GM12878 (cell line): Measurements from ENCODE around the gene TOMM40.
"Not testable (repeated sequence)": the region's sequence is repeated elsewhere in the genome, so short reads cannot be mapped to it uniquely, and the experiment has no call there.

Experiments
- CBFB ChIP-seq: IDR thresholded peaks from 2 replicates; pipeline ENCODE4 v1.6.1; 2016; ENCODE audit warnings: antibody characterized with exemption, low read depth
- CHD2 ChIP-seq: IDR thresholded peaks from 2 replicates; pipeline ENCODE4 v1.6.1; 2011; ENCODE audit warnings: low read depth, low read length, improper control_type of control experiment, borderline replicate concordance
- FOS ChIP-seq: IDR thresholded peaks from 3 replicates; pipeline ENCODE4 v1.6.1; 2011; ENCODE audit warnings: borderline replicate concordance; ENCODE audit not compliant: insufficient read length; ENCODE audit errors: extremely low read depth
- HDAC6 ChIP-seq: fragments of 200-600 bp; sonication (generic); IDR thresholded peaks from one replicate; pipeline ENCODE4 v1.8.0; 2017; ENCODE audit warnings: antibody characterized with exemption; ENCODE audit not compliant: unreplicated experiment
- PKNOX1 ChIP-seq: fragments of 450-650 bp; IDR thresholded peaks from 2 replicates; pipeline ENCODE4 v1.6.1; 2016; ENCODE audit warnings: mild to moderate bottlenecking
- POLR2A ChIP-seq: IDR thresholded peaks from 2 replicates; pipeline ENCODE4 v1.6.1; 2011; ENCODE audit warnings: low read depth, mild to moderate bottlenecking, low read length
- TF ChIP-seq, protein P1 (sequence below), 3 experiments: IDR thresholded peaks in 2 of 3; conservative IDR thresholded peaks in 1 of 3; 2 replicates each; pipeline ENCODE4 v1.5.1; 2011; ENCODE audit warnings: low read depth in 3 of 3, low read length in 3 of 3, mild to moderate bottlenecking in 3 of 3, control low read depth in 2 of 3, moderate library complexity in 2 of 3, inconsistent platforms in 1 of 3, mixed read lengths in 1 of 3; ENCODE audit not compliant: control insufficient read depth in 2 of 3, insufficient read depth in 1 of 3; ENCODE audit errors: extremely low read depth in 1 of 3
- TF ChIP-seq, protein P2 (sequence below): IDR thresholded peaks from 2 replicates; pipeline ENCODE4 v1.6.1; 2012; ENCODE audit warnings: mild to moderate bottlenecking, low read depth, low read length

- TF ChIP-seq CHD2, PKNOX1, POLR2A, FOS, HDAC6, CBFB: not testable (repeated sequence)
- TF ChIP-seq, protein P1, sequence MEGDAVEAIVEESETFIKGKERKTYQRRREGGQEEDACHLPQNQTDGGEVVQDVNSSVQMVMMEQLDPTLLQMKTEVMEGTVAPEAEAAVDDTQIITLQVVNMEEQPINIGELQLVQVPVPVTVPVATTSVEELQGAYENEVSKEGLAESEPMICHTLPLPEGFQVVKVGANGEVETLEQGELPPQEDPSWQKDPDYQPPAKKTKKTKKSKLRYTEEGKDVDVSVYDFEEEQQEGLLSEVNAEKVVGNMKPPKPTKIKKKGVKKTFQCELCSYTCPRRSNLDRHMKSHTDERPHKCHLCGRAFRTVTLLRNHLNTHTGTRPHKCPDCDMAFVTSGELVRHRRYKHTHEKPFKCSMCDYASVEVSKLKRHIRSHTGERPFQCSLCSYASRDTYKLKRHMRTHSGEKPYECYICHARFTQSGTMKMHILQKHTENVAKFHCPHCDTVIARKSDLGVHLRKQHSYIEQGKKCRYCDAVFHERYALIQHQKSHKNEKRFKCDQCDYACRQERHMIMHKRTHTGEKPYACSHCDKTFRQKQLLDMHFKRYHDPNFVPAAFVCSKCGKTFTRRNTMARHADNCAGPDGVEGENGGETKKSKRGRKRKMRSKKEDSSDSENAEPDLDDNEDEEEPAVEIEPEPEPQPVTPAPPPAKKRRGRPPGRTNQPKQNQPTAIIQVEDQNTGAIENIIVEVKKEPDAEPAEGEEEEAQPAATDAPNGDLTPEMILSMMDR (IDR thresholded peaks at IDR 0.05 in 2 of 3, conservative IDR thresholded peaks at IDR 0.05 in 1 of 3; ENCODE audit: control insufficient read depth in 2 of 3, extremely low read depth in 1 of 3, insufficient read depth in 1 of 3, low read depth in 3 of 3, low read length in 3 of 3), result not testable (repeated sequence)
- TF ChIP-seq, protein P2, sequence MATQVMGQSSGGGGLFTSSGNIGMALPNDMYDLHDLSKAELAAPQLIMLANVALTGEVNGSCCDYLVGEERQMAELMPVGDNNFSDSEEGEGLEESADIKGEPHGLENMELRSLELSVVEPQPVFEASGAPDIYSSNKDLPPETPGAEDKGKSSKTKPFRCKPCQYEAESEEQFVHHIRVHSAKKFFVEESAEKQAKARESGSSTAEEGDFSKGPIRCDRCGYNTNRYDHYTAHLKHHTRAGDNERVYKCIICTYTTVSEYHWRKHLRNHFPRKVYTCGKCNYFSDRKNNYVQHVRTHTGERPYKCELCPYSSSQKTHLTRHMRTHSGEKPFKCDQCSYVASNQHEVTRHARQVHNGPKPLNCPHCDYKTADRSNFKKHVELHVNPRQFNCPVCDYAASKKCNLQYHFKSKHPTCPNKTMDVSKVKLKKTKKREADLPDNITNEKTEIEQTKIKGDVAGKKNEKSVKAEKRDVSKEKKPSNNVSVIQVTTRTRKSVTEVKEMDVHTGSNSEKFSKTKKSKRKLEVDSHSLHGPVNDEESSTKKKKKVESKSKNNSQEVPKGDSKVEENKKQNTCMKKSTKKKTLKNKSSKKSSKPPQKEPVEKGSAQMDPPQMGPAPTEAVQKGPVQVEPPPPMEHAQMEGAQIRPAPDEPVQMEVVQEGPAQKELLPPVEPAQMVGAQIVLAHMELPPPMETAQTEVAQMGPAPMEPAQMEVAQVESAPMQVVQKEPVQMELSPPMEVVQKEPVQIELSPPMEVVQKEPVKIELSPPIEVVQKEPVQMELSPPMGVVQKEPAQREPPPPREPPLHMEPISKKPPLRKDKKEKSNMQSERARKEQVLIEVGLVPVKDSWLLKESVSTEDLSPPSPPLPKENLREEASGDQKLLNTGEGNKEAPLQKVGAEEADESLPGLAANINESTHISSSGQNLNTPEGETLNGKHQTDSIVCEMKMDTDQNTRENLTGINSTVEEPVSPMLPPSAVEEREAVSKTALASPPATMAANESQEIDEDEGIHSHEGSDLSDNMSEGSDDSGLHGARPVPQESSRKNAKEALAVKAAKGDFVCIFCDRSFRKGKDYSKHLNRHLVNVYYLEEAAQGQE, result not testable (repeated sequence)
Measured at GRCh38 chr19:44882619-44883397, 8.2 kb upstream of the TOMM40 start.
